GM18519 (cell line): ENCODE measurements around the gene OR51B2.
"Not testable (repeated sequence)": the region's sequence is repeated elsewhere in the genome, so short reads cannot be mapped to it uniquely, and the experiment has no call there.

Experiments used
- ATAC-seq: cut with Tn5 transposase; IDR thresholded peaks from one replicate; pipeline ENCODE4 v1.9.1; 2021; ENCODE audit warnings: mild to moderate bottlenecking, moderate library complexity; ENCODE audit not compliant: unreplicated experiment, low FRiP score

Gene OR51B2

GRCh38 chr11:5313326-5314023, 10.6 kb downstream of the OR51B2 start:
- not testable (repeated sequence) for ATAC-seq

GRCh38 chr11:5310423-5310822, 13.7 kb downstream of the OR51B2 start:
- no peak for ATAC-seq

- no peak for ATAC-seq
Measured at GRCh38 chr11:5307256-5308019, 16.7 kb downstream of the OR51B2 start.

GRCh38 chr11:5304046-5304445, 20.1 kb downstream of the OR51B2 start:
- no peak for ATAC-seq

- ATAC-seq: no peak
Measured at GRCh38 chr11:5303626-5304025, 20.5 kb downstream of the OR51B2 start.

GRCh38 chr11:5301846-5302245, 22.3 kb downstream of the OR51B2 start, which contains the start of gene OR51B4:
Gene OR51B4, minus strand, starts transcription at chr11:5301946. Its CDS starts 0 bp downstream, at chr11:5301946.
- ATAC-seq: no peak

GRCh38 chr11:5300251-5300650, 23.8 kb downstream of the OR51B2 start:
- ATAC-seq: no peak

GRCh38 chr11:5298451-5298850, 25.6 kb downstream of the OR51B2 start:
- no peak for ATAC-seq

GRCh38 chr11:5297721-5298323, 26.3 kb downstream of the OR51B2 start:
- no peak for ATAC-seq

- ATAC-seq: not testable (repeated sequence)
Measured at GRCh38 chr11:5294342-5294995, 29.6 kb downstream of the OR51B2 start.

- no peak for ATAC-seq
Measured at GRCh38 chr11:5293028-5293427, 31.1 kb downstream of the OR51B2 start.

- peak; percentile 93 for ATAC-seq
Measured at GRCh38 chr11:5291207-5291838, 32.8 kb downstream of the OR51B2 start.

GRCh38 chr11:5290106-5290505, 34.0 kb downstream of the OR51B2 start:
- no peak for ATAC-seq

- ATAC-seq: no peak
Measured at GRCh38 chr11:5289696-5290095, 34.4 kb downstream of the OR51B2 start.

- ATAC-seq: no peak
Measured at GRCh38 chr11:5288906-5289550, 35.1 kb downstream of the OR51B2 start.

GRCh38 chr11:5288108-5288905, 35.8 kb downstream of the OR51B2 start:
- ATAC-seq: no peak

GRCh38 chr11:5286901-5287300, 37.2 kb downstream of the OR51B2 start:
- ATAC-seq: no peak

GRCh38 chr11:5286351-5286750, 37.7 kb downstream of the OR51B2 start:
- ATAC-seq: no peak

GRCh38 chr11:5285703-5286340, 38.3 kb downstream of the OR51B2 start:
- no peak for ATAC-seq
